GM08714 (cell line): ENCODE data around the gene CDH23.

Source experiments
- H3K4me3 ChIP-seq: fragments of 200-500 bp; sonication (Bioruptor generic); 2 replicates; pipeline ENCODE4 v1.5.1; 2014; ENCODE audit warnings: mild to moderate bottlenecking, low read length, inconsistent platforms
- ZNF274 ChIP-seq: IDR thresholded peaks from 2 replicates; pipeline ENCODE4 v1.6.1; 2012; ENCODE audit warnings: mild to moderate bottlenecking, low read depth, low read length

The CDH23 gene

DNA sequence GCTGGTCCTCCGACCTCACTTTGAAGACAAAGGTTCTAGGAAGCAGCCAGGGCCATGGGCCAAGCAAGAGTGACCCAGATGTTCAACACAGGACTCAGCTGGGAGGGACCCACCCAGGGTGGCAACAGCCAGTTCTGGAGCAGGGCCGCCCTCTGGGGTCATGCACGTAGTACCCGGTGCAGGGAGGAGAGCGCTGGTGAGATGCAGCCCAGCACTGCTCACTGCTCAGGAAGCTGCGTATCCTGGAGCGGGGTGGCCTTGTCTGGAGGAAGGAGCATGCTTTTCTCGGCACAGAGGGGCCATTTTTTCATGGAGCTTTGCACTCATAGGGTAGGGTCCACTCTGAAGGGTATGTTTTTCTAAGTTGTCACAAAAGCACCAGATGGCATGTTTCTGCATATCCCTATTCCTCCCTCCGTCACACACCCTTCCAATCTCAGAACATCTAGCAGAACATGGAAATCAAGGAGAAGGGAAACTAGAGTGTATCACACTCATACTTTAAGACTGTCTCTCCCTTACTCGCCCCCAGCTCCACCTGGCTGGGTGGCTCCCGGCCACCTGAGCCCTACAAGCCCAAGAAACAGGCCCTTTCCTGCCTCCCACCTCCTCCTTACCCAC, 132.6 kb downstream of the CDH23 start:
- no peak overlapping the region for H3K4me3 ChIP-seq
- TF ChIP-seq ZNF274, result no peak

- no peak overlapping the region for H3K4me3 ChIP-seq
- TF ChIP-seq ZNF274, result no peak
Measured at GRCh38 chr10:71530781-71531180, 134.1 kb downstream of the CDH23 start.

DNA sequence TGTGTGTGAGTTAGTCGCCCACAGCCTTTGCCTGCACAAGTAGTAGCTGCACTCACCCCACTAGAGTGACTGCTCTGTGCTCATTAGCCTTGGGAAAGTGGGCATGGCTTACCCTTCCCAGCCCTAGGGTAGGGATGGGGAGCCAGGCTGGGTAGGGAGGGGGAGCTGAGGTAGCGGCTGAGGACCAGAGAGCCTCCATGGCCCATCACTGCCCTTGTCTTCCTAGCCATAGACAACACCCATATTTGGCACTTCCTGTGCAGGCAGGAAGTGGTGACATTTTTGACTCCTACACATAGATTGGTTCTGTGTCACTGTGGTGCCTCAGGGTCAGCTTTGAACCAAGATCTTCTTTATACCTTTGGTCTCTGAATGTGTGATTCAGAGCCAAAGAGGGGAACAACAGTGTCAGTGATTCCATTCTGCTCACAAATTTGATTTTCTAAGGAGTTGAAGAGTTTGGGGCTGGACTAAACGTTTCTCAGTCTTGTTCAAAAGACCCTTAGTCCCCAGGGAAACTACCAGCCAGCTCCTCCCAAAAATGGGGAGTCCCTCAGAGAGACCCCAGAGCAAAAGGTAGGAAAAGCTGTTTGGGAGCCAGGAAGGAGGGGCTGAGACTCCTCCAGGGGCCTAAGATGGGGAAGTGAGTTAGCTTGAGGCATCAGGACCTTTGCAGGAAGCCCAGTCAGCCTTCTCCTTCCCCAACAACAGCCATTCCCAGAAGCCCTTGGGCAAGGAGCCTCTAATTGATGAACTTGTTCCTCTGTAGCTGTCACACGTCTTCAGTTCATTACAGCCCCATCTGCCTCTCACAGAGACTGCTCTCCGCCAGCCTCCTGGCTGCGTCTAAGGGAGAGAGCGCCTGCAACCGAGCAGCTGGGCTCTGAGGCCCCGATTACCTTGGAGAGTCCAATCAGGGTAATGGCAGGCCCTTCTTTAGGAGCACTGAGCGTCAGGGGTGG, 135.0 kb downstream of the CDH23 start:
- H3K4me3 ChIP-seq, result no peak overlapping the region
- TF ChIP-seq ZNF274, result no peak

- TF ChIP-seq ZNF274, result no peak
- no peak overlapping the region for H3K4me3 ChIP-seq
Measured at GRCh38 chr10:71532878-71533277, 136.2 kb downstream of the CDH23 start.

GRCh38 chr10:71533936-71534335, 137.2 kb downstream of the CDH23 start:
- no peak for TF ChIP-seq ZNF274
- no peak overlapping the region for H3K4me3 ChIP-seq

DNA sequence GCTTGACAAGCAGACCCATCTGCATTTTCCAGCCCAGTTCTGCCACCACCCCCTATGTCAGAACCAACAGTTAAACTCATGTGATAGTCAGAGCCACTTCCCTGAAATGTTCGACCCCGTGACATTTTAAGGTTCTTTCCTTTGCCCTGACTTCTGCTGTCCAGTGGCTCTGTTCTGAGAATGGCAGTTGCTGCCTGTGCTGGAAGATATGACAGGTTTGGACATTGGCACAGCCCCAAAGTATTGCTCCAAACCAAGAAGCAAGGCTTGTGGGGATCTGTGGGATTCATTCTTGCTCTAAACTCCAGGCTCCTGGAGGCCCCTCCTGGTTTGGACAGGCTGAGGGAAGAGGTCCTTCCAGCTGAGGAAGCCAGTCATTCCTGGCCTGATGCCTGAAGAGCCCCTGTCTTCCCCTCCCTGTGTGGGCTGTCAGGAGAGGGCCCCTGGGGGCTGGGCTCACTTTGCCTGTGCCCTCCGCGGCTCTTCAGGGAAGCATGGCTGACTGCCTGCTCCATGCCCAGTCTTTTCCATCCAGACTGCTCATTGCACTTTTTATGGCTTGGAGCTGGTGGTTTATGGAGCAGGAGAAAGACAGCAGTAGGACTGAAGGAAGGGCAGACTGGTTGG, 138.0 kb downstream of the CDH23 start:
- no peak for TF ChIP-seq ZNF274
- H3K4me3 ChIP-seq, result no peak overlapping the region

DNA sequence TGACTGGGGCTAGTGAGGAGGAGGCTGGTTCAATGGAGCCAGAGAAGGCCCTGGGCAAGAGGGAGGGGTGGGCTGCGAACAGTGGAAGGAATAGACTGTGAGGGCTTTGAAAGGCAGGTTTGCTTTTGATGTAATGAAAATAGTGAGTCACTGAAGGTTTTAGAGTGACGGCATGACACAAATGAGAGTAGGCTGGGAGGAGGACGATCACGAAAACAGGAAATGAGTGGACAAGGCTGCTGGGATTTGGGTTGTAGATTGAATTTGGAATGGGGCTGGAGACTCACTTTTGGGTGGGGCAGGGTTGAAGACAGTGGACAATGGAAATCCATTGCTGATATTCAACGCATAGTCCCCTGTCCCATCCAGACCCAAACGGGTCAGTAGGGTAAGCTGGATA, 139.6 kb downstream of the CDH23 start:
- no peak for TF ChIP-seq ZNF274

GRCh38 chr10:71537125-71537524, 140.4 kb downstream of the CDH23 start:
- no peak overlapping the region for H3K4me3 ChIP-seq
- TF ChIP-seq ZNF274, result no peak

More for the DNA sequence above, 139.6 kb downstream of the CDH23 start:
- H3K4me3 ChIP-seq, result no peak overlapping the region

DNA sequence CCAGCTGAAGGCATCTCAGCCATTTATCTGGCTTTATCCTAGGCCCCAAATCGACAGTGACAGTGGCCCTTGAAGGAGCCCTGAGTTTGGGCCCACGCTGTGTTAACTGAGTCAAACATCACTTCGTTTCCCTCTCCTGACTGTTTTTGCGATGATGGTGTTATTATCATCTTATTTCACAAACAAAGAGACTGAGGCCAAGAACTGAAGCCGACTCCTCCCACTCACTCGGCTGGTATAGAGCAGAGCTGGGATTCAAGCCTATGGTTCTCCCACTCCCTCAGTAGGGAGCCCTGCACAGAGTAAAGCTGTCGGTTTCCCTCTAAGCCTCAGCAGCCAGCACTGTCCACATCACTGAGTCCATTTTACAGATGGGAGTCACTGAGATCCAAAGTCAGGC, 141.0 kb downstream of the CDH23 start:
- no peak overlapping the region for H3K4me3 ChIP-seq
- TF ChIP-seq ZNF274, result no peak

- H3K4me3 ChIP-seq, result no peak overlapping the region
- no peak for TF ChIP-seq ZNF274
Measured at GRCh38 chr10:71538608-71539260, 142.0 kb downstream of the CDH23 start.

GRCh38 chr10:71539442-71540118, 142.9 kb downstream of the CDH23 start:
- no peak overlapping the region for H3K4me3 ChIP-seq
- TF ChIP-seq ZNF274, result no peak

GRCh38 chr10:71542478-71542877, 145.8 kb downstream of the CDH23 start:
- no peak overlapping the region for H3K4me3 ChIP-seq
- no peak for TF ChIP-seq ZNF274

DNA sequence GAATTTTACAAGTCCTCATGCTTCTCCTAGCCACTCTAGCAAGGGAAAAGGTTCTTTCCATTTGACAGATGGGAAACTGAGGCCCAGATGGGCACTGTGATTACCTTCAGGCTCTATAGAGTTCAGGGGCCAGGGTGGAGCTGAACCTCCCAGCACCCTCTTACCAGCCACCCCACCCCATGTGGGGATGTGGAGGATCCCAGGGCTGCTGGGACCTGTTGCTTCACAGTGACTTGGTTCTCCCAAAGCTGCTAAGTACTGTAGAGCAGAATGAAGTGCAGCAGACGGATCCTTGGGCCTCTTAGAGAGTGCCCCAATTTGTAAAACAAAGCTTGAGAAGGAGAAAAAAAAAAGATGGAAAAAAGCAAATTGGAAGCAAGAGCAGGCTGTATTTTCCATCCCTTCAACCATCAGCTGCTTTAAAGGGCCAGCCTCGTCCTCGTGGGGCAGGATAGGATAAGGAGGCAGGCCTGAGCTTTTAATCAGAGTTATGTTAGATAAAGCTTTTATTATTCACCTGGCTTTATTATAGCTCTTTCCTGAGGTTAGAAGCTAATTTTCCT, 147.0 kb downstream of the CDH23 start:
- TF ChIP-seq ZNF274, result no peak
- H3K4me3 ChIP-seq, result no peak overlapping the region
